Measurements from ENCODE around the gene HTATSF1.

Gene HTATSF1, protein sequence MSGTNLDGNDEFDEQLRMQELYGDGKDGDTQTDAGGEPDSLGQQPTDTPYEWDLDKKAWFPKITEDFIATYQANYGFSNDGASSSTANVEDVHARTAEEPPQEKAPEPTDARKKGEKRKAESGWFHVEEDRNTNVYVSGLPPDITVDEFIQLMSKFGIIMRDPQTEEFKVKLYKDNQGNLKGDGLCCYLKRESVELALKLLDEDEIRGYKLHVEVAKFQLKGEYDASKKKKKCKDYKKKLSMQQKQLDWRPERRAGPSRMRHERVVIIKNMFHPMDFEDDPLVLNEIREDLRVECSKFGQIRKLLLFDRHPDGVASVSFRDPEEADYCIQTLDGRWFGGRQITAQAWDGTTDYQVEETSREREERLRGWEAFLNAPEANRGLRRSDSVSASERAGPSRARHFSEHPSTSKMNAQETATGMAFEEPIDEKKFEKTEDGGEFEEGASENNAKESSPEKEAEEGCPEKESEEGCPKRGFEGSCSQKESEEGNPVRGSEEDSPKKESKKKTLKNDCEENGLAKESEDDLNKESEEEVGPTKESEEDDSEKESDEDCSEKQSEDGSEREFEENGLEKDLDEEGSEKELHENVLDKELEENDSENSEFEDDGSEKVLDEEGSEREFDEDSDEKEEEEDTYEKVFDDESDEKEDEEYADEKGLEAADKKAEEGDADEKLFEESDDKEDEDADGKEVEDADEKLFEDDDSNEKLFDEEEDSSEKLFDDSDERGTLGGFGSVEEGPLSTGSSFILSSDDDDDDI

DNA sequence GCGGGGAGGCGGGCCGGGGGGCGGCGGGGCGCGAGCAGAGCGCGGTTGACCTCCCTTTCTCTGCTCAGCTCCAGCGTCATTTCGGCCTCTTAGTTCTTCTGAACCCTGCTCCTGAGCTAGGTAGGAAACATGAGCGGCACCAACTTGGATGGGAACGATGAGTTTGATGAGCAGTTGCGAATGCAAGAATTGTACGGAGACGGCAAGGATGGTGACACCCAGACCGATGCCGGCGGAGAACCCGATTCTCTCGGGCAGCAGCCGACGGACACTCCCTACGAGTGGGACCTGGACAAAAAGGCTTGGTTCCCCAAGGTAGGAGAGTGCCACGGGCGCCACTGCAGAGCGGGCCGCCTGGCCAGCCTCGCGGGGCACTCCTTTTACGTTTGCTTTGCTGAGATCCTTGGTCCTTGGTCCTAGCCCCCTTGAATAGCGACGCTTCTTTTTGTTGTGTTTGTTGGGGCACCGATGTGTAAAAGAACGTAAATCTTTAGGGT, at the start of gene HTATSF1:
Gene HTATSF1 (plus strand): TSS at position 37 of the 497 bp plus-strand sequence. CDS start 93 bp downstream, at position 130.
- no peak for DNase-seq (ENCODE audit: low read depth)

DNA sequence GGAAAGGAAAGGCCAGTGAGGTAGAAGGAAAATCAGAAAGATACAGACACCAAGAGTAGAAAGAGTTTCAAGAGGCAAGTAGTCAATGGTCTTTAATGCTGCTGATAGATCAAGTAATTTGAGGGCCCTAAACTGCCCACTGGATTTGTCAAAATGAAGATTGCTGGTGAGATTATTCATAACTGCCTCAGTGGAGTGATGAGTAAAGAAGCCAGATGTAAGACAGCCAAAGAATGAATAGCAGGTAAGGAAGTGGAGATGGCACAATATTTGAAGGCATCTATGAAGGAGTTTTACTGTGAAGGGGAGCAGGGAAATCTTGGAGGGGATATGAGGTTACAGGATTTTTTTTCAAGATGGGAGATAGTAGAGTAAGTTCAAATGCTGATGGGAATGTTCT, 49.4 kb upstream of the HTATSF1 start:
- DNase-seq (ENCODE audit: low read depth): no peak

DNA sequence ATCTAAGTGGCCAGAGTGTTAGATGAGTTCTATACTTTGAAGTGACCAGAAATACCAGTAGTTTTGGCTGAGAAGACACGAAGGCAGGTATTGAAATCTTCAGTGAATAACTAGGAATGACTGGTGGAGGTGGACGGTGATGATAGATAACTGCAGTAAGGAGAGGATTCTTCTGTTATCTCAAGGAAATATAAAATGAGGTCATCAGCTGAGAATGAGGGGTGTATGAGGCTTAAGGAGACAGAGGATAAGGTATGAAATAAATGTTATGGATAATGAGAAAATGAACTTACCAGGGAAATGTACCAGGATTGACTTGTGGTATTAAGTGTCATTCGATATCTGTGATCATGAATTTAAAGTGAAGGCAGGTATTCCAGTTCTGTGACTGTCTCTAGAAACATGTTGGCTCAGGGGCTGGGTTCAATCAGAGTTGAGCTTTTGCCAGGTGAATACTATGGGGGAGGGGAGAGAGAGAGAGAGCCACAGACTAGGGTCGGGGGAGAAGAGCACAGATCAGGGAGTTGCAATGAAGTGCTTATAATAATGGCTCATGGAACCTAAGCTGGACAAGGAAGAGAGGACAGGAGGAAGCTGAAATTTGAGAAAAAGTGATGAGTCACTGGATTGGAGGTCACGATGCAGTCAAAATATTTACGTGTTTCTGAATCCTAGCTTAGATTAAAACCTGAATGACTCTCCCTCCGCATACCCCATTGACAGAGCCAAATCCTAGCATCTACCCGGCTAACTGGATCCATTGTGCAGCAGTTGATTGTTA, 47.2 kb upstream of the HTATSF1 start:
- no peak for DNase-seq (ENCODE audit: low read depth)

DNA sequence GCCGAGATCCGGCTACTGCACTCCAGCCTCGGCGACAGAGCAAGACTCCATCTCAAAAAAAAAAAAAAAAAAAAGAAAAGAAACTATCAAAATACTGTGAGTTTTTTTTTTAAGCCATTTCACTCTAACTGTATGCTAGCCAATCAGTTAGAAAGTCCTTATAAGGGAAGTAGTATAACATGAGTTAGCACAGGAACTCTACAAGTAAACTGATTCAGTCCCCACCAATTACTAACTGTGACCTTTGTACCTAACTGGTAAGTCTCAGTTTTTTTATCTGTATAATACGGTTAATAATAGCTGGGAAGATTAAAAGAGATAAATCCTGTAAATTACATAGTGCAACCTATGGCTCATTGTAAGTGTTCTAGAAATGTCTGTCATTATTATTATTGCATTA, 44.8 kb upstream of the HTATSF1 start:
- DNase-seq (ENCODE audit: low read depth): no peak

DNA sequence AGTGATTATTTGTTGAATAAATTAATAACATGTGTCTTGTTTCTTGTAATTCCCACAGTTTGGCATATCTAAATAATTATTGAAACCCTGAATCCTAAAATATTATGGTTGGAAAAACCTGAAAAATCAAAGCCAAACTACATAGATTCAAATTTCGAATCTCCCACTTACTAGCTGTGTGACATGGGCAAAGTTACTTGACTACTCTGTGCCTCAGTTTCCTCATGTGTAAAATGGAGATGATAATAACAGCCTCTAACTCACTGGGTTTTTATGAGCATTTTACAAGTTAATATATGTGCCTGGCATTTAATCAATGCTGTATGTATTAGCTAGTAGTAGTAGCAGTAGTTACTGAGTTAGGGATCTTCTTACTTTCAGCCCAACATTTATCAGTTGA, 44.3 kb upstream of the HTATSF1 start:
- DNase-seq (ENCODE audit: low read depth): no peak

DNA sequence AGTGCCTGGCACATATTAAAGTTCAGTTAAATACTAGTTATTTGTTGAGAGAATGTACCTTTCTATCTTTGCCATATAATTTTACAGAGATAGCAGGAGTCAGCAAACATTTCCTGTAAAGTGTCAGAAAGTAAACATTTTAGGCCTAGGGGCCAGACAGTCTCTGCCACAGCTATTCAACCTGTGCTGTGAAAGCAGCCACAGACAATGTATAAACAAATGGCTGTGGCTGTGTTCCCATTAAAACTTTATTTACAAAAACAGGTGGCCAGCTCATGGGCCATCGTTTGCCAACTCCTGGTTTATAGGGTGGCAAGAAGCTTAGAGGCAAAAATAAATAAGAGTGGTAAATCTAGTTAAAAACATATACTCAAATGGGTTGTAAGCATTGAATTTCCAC, 43.6 kb upstream of the HTATSF1 start:
- no peak for DNase-seq (ENCODE audit: low read depth)

DNA sequence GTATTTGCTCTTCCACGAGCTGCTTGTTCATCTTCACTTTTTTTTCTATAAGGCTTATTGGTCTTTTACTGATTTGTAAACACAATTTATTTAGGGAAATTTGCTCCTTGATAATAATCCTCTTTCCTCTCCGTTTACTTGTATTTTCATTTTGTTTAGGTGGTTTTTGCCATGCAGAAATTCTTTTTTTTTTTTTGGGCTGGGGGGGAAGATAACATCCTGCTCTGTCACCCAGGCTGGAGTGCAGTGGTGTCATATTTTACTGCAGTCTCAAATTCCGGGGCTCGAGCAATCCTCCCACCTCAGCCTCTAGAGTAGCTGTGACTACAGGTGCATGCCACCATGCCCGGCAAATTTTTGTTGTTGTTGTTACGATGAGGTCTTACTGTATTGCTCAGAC, 41.3 kb upstream of the HTATSF1 start:
- DNase-seq (ENCODE audit: low read depth): no peak

DNA sequence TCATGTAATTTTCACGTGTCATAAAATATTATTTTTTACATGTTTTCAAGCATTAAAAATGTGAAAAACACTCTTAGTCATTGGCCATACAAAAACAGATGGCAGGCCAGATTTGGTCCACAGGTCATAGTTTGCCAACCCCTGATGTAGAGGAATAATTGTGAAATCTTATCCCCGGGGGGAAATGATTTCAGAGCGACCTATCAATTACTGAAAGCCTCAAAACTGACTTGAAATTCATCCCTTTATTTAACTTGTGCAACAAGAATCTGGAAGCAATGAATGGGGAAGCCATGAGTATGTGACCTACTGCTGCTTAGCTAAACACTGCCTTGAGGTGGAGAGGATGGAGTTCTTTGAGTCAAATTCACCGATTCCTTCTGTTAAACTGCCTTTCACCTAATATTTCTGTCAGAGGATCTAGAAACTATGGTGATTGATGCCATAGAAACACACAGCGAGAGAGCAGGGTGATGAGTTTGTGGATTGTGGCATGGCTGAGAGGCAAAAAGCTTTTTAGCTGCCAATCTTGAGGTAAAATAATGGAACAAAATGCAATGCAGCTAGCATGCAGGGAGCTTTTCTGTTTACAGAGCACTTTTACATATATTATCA, 40.0 kb upstream of the HTATSF1 start:
- DNase-seq (ENCODE audit: low read depth): no peak

DNA sequence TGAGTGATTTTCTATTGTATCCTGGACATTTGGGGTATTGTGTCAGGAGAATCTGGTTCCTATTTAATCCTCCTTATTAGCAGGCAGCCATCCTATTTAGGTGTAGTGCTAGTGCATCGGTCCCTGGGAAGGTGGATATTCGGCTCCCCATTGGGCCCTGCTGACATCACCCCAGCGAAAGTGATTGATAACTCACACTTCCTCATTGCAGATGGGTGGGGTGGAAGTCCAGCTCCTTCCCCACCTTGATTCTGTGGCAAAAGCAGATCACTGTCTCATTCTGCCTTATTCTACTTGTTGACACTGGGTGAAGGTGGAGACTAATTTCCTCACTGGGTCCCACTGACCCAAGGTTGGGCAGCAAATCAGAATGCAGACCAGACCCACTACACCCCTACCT, 32.8 kb upstream of the HTATSF1 start:
- DNase-seq (ENCODE audit: low read depth): no peak

DNA sequence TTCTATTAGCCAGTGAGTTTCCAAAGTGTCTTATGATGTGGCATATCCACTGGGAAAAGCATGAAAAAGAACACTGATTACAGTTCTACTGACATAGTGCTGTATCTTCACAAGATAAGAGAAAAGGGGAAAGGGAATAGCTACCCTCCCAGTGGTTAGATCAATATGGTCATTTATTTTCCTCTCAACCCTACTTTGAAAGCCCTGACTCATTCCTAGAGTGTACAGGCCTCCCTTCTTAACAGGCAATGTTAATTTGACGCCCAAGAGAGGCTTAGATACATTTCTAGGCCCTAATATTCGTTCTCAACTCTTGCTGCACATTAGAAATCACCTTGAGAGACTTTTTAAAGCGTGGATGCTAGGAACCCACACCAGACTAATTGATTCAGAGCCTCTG, 30.1 kb upstream of the HTATSF1 start:
- DNase-seq (ENCODE audit: low read depth): no peak

DNA sequence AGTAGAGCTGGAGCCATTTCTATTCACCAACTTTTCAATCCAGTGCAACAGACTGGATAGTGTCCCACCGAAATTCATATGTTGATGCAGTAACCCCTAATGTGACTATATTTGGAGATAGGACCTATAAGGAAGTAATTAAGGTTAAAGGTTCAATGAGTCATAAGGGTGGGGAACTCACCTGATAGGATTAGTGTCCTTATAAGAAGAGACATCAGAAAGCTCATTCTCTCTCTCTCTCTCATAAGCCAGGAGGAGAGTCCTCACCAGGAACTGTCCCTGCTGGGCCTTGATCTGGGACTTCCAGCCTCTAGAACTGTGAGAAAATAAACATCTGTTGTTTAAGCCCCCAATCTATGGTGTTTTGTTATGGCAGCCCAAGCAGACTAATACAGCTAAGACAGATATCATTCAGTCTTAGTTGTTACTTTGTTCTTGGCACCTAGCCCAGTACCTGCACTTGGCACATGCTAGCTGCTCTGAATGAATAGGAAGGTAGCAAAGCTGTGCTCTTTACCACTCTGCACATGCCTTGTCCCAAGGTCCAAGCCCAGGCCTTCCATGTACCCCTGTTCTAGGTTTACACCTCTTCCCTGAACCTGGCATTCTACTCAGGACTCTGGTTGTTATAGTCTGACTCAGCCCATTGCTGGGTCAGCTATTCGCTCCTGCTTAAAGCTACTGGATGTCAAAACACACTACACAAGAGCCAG, 28.8 kb upstream of the HTATSF1 start:
- no peak for DNase-seq (ENCODE audit: low read depth)

DNA sequence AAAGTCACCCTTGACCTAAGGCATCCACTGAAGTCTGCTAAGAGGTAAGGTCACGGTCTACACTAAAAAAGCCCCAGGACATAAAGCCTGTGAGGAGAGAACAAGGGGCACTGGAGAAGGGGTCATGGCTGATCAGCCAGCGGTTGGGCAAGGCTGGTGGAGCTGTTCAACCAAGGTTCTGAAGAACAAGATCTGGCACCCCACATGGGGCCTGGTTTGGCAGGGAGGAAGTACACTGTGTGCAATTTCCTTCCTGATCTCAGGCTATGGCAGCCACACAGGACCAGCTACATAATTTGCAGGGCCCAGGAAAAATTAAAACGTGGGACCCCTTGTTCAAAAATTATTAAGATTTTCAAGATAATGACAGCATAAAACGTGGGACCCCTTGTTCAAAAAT, 23.7 kb upstream of the HTATSF1 start:
- DNase-seq (ENCODE audit: low read depth): no peak

DNA sequence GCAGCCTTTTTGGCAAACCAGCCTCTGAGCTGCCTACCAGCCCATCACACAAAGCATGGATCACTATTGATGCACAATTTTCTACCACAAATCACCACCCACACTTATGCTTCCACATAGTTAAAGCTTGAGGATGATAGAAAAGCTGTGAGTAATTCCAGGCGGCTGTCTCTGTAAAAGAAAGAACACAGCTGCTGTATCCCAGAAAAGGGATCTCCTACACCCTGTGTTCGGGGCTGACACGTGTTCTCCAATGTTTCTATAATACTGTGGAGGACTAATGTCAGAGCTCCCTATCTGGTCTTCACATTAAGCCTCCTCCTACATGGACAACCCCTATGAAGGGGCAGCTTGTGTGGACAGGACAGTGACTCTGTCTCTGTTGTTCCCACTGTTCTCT, 22.2 kb upstream of the HTATSF1 start:
- DNase-seq (ENCODE audit: low read depth): no peak

DNA sequence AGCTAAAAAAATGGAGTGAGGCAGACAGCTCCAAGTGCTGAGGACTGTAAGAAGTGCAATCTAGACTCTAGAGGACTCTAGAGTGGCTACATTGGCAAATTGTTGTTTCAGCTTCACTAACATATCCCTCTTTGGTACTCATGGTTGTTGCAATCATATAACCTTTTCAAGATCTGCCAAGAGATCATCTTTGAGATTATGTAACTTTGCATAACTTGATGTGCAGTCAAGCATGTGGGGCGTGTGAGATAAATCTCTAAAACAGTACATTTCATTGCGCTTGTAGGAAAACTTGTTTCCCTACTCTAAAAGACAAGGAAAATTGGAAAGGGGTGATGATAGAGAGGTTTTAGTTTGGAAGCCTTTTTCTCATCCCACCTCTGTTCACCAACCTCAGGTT, 20.9 kb upstream of the HTATSF1 start:
- no peak for DNase-seq (ENCODE audit: low read depth)

DNA sequence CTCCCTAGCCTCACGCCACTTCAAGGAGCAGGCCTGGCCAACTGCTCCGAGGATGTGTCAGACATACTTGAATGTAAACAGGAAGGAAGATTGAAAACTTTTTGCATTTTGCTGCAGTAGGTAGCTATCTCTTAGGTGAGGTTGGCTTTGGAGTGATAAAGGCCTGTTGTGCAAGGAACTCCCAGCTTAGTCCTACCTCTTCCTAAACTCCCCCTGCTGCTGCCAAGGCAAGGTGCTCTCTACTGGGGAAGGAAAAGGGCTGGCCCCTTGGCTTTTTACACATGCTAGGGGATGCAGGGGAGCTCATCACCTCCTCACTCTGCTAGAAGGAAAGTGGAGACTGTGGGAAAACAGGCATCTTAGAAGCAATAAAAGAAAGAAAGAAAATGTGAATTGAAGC, 20.4 kb upstream of the HTATSF1 start:
- DNase-seq (ENCODE audit: low read depth): no peak

DNA sequence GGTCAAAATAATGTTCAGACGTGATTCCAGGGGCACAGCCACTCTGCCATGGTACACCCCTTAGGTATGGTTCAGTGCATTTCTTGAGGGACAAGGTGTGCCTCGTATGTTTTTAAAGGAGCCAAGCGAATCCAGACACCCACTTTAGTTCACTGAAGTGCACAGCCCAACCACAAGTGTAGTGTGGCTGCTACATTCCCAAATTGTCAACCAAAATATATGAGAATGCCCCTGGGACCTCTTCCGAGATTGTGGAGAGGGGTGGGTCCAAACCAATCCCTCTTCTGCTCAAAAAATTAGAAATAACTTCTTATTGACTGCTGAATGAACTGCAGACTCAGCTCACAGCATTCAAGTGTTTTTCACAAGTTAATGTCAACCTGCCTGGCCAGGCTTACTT, 17.0 kb upstream of the HTATSF1 start:
- no peak for DNase-seq (ENCODE audit: low read depth)

DNA sequence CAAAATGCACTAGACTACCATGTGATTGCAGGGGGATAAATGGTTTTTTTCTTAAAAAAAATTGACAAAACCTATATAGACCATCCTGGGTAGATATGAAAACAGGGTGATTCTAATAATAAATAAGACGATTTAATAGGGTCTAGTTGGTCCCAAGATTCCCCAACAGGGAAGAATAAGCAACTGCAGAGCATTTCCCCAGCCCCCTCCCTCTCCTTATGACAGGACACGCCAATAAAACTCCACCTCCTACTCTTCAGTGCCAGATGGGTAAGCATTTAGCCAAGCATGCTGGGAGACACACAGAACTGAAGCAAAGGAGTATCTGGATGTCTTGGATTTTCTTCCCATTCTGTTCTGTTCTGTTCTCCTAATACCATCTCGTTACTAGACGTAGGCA, 9.7 kb upstream of the HTATSF1 start, which contains the start of gene BRS3:
Gene BRS3 (plus strand): TSS at position 301 of the 400 bp plus-strand sequence. CDS start 168 bp downstream, outside the sequence.
- no peak for DNase-seq (ENCODE audit: low read depth)

DNA sequence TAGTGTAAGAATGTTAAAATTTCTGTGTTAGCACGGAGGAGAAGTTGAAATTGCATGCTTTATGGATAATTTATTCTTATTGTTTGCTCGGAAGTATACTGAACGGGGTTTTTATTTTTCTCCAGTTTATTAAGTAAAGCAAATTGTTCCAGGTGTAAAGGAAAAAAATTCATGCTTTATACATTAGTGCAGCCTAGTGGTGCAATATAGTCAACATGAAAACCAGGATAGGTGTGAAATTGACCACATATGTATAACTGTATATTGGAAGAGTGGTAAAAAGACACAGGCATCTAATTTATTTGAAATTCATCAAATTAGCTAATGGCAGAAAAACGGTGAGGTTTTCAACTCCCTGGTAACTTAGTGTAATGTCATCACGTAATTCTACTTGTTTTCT, 8.7 kb upstream of the HTATSF1 start:
- DNase-seq (ENCODE audit: low read depth): no peak

DNA sequence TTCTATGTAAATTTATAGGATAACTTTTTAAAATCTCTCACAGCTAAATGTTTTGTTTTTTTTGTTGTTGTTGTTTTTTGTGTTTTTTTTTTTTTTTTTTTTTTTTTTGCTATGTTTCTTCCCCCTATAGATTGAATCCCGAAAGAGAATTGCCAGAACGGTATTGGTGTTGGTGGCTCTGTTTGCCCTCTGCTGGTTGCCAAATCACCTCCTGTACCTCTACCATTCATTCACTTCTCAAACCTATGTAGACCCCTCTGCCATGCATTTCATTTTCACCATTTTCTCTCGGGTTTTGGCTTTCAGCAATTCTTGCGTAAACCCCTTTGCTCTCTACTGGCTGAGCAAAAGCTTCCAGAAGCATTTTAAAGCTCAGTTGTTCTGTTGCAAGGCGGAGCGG, 5.6 kb upstream of the HTATSF1 start:
- DNase-seq (ENCODE audit: low read depth): no peak

DNA sequence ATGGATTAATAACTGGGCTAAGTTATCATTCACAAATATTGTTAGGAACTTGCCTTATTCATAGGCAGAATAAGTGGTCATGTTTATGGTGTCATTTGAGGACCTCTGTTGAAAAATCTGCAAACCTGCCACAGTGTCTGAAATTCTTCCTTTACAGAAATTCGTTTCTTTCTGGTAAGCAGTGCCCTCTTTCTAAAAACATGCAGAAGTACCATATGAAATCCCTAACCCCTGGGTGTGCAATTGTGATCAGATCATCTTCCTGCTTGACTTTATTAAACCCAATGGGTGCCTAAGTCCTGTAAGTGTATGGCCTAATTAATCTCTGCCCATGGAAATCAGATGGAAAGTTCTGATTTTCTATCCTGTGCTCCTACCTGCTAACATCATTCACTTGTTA, 4.4 kb upstream of the HTATSF1 start:
- DNase-seq (ENCODE audit: low read depth): no peak

DNA sequence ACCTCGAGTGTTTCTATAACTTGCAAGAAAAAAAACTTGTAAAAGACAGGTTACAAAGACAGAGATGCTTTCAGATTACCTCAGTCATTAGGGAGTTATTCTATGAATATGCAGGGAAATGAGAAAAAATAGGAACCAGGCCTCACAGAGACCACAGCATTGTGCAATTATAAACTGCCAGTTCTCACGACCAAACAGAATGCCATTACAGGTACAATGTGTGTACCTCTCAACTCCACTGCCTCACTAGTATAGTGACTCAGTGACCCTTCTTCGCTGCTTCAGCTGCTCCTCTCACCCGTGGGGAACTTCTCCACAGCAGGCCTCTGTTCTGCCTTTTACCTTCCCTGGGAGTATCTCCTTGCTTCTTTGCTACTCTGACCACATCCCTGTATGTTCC, 2.3 kb upstream of the HTATSF1 start:
- DNase-seq (ENCODE audit: low read depth): no peak
